Uterus (tissue), 4 donors: ENCODE measurements around the gene SAE1. TPM values are rescaled to one million over a fixed set of nuclear protein-coding genes. Genes with fewer than 3 reads are reported as not detected.

Source experiments
- DNase-seq, 2 donors: peaks; one replicate each; pipeline ENCODE4 v3.0.0-alpha.2; 2019 to 2020
- H3K27ac ChIP-seq, 2 donors: fragments of 200-600 bp; sonication (generic); 1 replicate in 1 of 2; 2 replicates in 1 of 2; pipeline ENCODE4 v1.5.1; 2016 to 2018
- H3K27me3 ChIP-seq, 2 donors: fragments of 200-600 bp; sonication (generic); one replicate each; pipeline ENCODE4 v1.5.1; 2018 to 2019; ENCODE audit warnings: control low read depth in 1 of 2
- H3K36me3 ChIP-seq, 2 donors: fragments of 200-600 bp; sonication (generic); one replicate each; pipeline ENCODE4 v1.5.1; 2019; ENCODE audit warnings: control low read depth in 1 of 2
- H3K4me1 ChIP-seq, 2 donors: fragments of 200-600 bp; sonication (generic); one replicate each; pipeline ENCODE4 v1.5.1; 2018 to 2019; ENCODE audit warnings: control low read depth in 1 of 2
- H3K4me3 ChIP-seq, 2 donors: fragments of 200-600 bp; sonication (generic); 1 replicate in 1 of 2; 2 replicates in 1 of 2; pipeline ENCODE4 v1.5.1; 2018 to 2019; ENCODE audit warnings: mild to moderate bottlenecking in 1 of 2
- H3K9me3 ChIP-seq, 2 donors: fragments of 200-600 bp; sonication (generic); one replicate each; pipeline ENCODE4 v1.5.1; 2019; ENCODE audit warnings: control low read depth in 1 of 2
- CTCF ChIP-seq, 4 experiments: fragments of 200-600 bp in 2 of 4; fragments of 450-650 bp in 2 of 4; sonication (generic) in 2 of 4; IDR thresholded peaks; one replicate each; pipeline ENCODE4 v1.5.1; 2016 to 2019; ENCODE audit warnings: antibody characterized with exemption in 4 of 4, mild to moderate bottlenecking in 2 of 4, moderate library complexity in 1 of 4
- POLR2A ChIP-seq, 2 donors: fragments of 450-650 bp; IDR thresholded peaks; one replicate each; pipeline ENCODE4 v1.6.1; 2016; ENCODE audit warnings: antibody characterized with exemption in 2 of 2, mild to moderate bottlenecking in 1 of 2, moderate library complexity in 1 of 2
- intact Hi-C: fragments of 100-400 bp; cut with DNase I; formaldehyde crosslinking; loops from one replicate; pipeline ENCODE4 v1.15.1; 2023; ENCODE audit warnings: low total_unique reads
- total RNA-seq, 4 donors: library from RNA; depleted of rRNA in 3 of 4; stranded (reverse); fragments of >200 nt in 3 of 4; gene quantifications; one replicate each; pipeline versions ENCODE4 v1.1.0 to v1.2.4, GENCODE V29; 2014 to 2023
- donor health status: DM: yes; HTN: yes; CAD: no.

Gene SAE1
- total RNA-seq, 4 donors from 2014 or later: 17.6 to 144 (median 45.6) TPM

- peaks cover 0 to 13% of the 10 kb centered on the region in 2 donors for H3K4me1 ChIP-seq
- no peaks in the 10 kb centered on the region for H3K27me3 ChIP-seq
- no peak overlapping the region for H3K4me3 ChIP-seq
- DNase-seq: no peak
- H3K9me3 ChIP-seq: no peaks in the 10 kb centered on the region
- peak overlapping the region; percentile 100 for H3K27ac ChIP-seq
- intact Hi-C loops: no loop called here
- TF ChIP-seq POLR2A (IDR thresholded peaks at IDR 0.05) (no peak), CTCF (IDR thresholded peaks at IDR 0.05) (no peak)
- H3K36me3 ChIP-seq: no peaks in the 10 kb centered on the region
Measured at GRCh38 chr19:47106821-47107201, 23.8 kb upstream of the SAE1 start.

- peaks cover 0 to 13% of the 10 kb centered on the region in 2 donors for H3K4me1 ChIP-seq
- H3K9me3 ChIP-seq: no peaks in the 10 kb centered on the region
- H3K27me3 ChIP-seq: no peaks in the 10 kb centered on the region
- H3K4me3 ChIP-seq: no peak overlapping the region
- intact Hi-C loops: no loop called here
- no peak for DNase-seq
- no peaks in the 10 kb centered on the region for H3K36me3 ChIP-seq
- no peak for TF ChIP-seq CTCF (IDR thresholded peaks at IDR 0.05)
- no peak for TF ChIP-seq POLR2A (IDR thresholded peaks at IDR 0.05)
- H3K27ac ChIP-seq: peak overlapping the region; percentile 100
Measured at GRCh38 chr19:47107202-47107952, 23.3 kb upstream of the SAE1 start.

- TF ChIP-seq CTCF (IDR thresholded peaks at IDR 0.05) (no peak), POLR2A (IDR thresholded peaks at IDR 0.05) (no peak)
- Histone ChIP-seq H3K36me3 (no peaks in the 10 kb centered on the region), H3K27me3 (no peaks in the 10 kb centered on the region), H3K27ac (peak overlapping the region; percentile 100), H3K9me3 (no peaks in the 10 kb centered on the region), H3K4me3 (no peak overlapping the region), H3K4me1 (peaks cover 0 to 13% of the 10 kb centered on the region in 2 donors)
- no peak for DNase-seq
- intact Hi-C loops: no loop called here
Measured at GRCh38 chr19:47107953-47108746, 22.5 kb upstream of the SAE1 start.

GRCh38 chr19:47109177-47109540 lies 21.5 kb upstream of the SAE1 start:
- peaks cover 0 to 13% of the 10 kb centered on the region in 2 donors for H3K4me1 ChIP-seq

More at GRCh38 chr19:47109177-47109540, 21.5 kb upstream of the SAE1 start:
- Histone ChIP-seq H3K4me3 (no peak overlapping the region), H3K9me3 (no peaks in the 10 kb centered on the region), H3K27ac (peak overlapping the region; percentile 100), H3K27me3 (no peaks in the 10 kb centered on the region), H3K36me3 (no peaks in the 10 kb centered on the region)
- TF ChIP-seq CTCF (IDR thresholded peaks at IDR 0.05) (no peak), POLR2A (IDR thresholded peaks at IDR 0.05) (no peak)
- DNase-seq: no peak
- intact Hi-C loops: no loop called here
